ENCODE results near the gene EI24.

DNA sequence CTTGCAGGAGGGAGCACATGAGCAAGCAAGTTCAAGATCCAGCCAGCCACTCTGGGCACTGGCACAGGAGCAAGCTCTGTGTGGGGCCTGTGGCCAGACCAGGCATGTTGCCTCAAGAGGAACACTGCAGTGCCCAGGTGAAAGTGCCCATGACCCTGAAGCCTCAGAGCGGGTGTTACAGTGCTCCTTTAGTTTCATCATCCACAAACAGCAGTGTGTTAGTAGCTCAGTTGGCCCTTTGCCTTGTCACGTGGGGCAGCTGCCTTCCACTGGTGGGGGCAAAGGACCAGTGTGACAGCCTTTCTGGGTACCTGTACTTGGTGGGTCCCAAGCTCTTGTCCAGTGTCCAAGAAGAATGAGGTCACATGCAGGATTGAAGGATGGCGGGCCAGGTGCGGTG is 3.0 kb upstream of the EI24 start:
- TF ChIP-seq CTCF (IDR thresholded peaks at IDR 0.05; ENCODE audit: low read depth, low read length, missing input control), result no peak
- peak in 1 of 2 donors; percentile 5 for TF ChIP-seq RAD21 (IDR thresholded peaks at IDR 0.05)
- TF ChIP-seq, protein P1, sequence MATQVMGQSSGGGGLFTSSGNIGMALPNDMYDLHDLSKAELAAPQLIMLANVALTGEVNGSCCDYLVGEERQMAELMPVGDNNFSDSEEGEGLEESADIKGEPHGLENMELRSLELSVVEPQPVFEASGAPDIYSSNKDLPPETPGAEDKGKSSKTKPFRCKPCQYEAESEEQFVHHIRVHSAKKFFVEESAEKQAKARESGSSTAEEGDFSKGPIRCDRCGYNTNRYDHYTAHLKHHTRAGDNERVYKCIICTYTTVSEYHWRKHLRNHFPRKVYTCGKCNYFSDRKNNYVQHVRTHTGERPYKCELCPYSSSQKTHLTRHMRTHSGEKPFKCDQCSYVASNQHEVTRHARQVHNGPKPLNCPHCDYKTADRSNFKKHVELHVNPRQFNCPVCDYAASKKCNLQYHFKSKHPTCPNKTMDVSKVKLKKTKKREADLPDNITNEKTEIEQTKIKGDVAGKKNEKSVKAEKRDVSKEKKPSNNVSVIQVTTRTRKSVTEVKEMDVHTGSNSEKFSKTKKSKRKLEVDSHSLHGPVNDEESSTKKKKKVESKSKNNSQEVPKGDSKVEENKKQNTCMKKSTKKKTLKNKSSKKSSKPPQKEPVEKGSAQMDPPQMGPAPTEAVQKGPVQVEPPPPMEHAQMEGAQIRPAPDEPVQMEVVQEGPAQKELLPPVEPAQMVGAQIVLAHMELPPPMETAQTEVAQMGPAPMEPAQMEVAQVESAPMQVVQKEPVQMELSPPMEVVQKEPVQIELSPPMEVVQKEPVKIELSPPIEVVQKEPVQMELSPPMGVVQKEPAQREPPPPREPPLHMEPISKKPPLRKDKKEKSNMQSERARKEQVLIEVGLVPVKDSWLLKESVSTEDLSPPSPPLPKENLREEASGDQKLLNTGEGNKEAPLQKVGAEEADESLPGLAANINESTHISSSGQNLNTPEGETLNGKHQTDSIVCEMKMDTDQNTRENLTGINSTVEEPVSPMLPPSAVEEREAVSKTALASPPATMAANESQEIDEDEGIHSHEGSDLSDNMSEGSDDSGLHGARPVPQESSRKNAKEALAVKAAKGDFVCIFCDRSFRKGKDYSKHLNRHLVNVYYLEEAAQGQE (IDR thresholded peaks at IDR 0.05), result no peak
- TF ChIP-seq YY1 (IDR thresholded peaks at IDR 0.05), result peak; percentile 54
- peak in 1 of 2 donors; percentile 50 for TF ChIP-seq GABPA (IDR thresholded peaks at IDR 0.05 in 1 of 2, conservative IDR thresholded peaks at IDR 0.05 in 1 of 2)
- TF ChIP-seq SP1 (IDR thresholded peaks at IDR 0.05), result peak; percentile 59
- TF ChIP-seq FOXA2 (IDR thresholded peaks at IDR 0.05), result peak; percentile 82
- peak; percentile 90 to 94 for TF ChIP-seq RXRA (IDR thresholded peaks at IDR 0.05)
- TF ChIP-seq MAX (IDR thresholded peaks at IDR 0.05), result peak; percentile 80
- TF ChIP-seq TAF1 (conservative IDR thresholded peaks at IDR 0.05), result no peak
- TF ChIP-seq, protein P2, sequence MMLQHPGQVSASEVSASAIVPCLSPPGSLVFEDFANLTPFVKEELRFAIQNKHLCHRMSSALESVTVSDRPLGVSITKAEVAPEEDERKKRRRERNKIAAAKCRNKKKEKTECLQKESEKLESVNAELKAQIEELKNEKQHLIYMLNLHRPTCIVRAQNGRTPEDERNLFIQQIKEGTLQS (IDR thresholded peaks at IDR 0.05), result peak; percentile 94
- TF ChIP-seq HNF4G (IDR thresholded peaks at IDR 0.05), result no peak
- TF ChIP-seq FOXA1 (IDR thresholded peaks at IDR 0.05), result no peak
- TF ChIP-seq NR2F2 (IDR thresholded peaks at IDR 0.05), result peak; percentile 53

All from liver (tissue), 3 donors.